HepG2 (cell line): Measurements from ENCODE around the gene WBP1. TPM values are rescaled to one million over a fixed set of nuclear protein-coding genes. Genes with fewer than 3 reads are reported as not detected.

Source experiments
- FOXA1 ChIP-seq, 2 experiments: fragments of 450-650 bp in 1 of 2; sonication (generic) in 1 of 2; formaldehyde crosslinking in 1 of 2; IDR thresholded peaks; 2 replicates each; pipeline versions ENCODE4 v1.4.0 to v1.6.1; 2016 to 2020; ENCODE audit warnings: missing genetic modification reagents in 1 of 2
- IRX3 ChIP-seq: sonication (generic); formaldehyde crosslinking; IDR thresholded peaks from 2 replicates; pipeline ENCODE4 v1.8.1; 2023; ENCODE audit warnings: mild to moderate bottlenecking, low read depth, missing genetic modification reagents, borderline replicate concordance
- JUN ChIP-seq: sonication (generic); formaldehyde crosslinking; IDR thresholded peaks from 2 replicates; pipeline ENCODE4 v1.4.0; 2020; ENCODE audit warnings: mild to moderate bottlenecking, missing genetic modification reagents
- KLF12 ChIP-seq: sonication (generic); formaldehyde crosslinking; IDR thresholded peaks from 2 replicates; pipeline ENCODE4 v1.4.0; 2020; ENCODE audit warnings: missing genetic modification reagents, borderline replicate concordance
- LCORL ChIP-seq, 2 experiments: fragments of 450-650 bp in 1 of 2; sonication (generic) in 1 of 2; formaldehyde crosslinking in 1 of 2; IDR thresholded peaks; 2 replicates each; pipeline versions ENCODE4 v1.5.0 to v1.6.1; 2017 to 2020; ENCODE audit warnings: antibody characterized with exemption in 1 of 2, missing genetic modification reagents in 1 of 2
- MTERF4 ChIP-seq: sonication (generic); formaldehyde crosslinking; IDR thresholded peaks from 2 replicates; pipeline ENCODE4 v1.8.0; 2023; ENCODE audit warnings: mild to moderate bottlenecking, missing genetic modification reagents
- NCOA1 ChIP-seq: sonication (generic); formaldehyde crosslinking; IDR thresholded peaks from 2 replicates; pipeline ENCODE4 v1.9.0; 2021; ENCODE audit warnings: missing genetic modification reagents
- NR1H2 ChIP-seq: sonication (generic); formaldehyde crosslinking; IDR thresholded peaks from 2 replicates; pipeline ENCODE4 v1.8.1; 2022; ENCODE audit warnings: low read depth, missing genetic modification reagents, borderline replicate concordance
- REPIN1 ChIP-seq: sonication (generic); formaldehyde crosslinking; IDR thresholded peaks from 2 replicates; pipeline ENCODE4 v1.8.0; 2022; ENCODE audit warnings: missing genetic modification reagents, low read depth, mild to moderate bottlenecking, borderline replicate concordance
- SIX1 ChIP-seq: sonication (generic); formaldehyde crosslinking; IDR thresholded peaks from 2 replicates; pipeline ENCODE4 v1.4.0; 2020; ENCODE audit warnings: missing genetic modification reagents, borderline replicate concordance
- SOX5 ChIP-seq: IDR thresholded peaks from 2 replicates; pipeline ENCODE4 v1.6.1; 2016; ENCODE audit warnings: borderline replicate concordance
- SRF ChIP-seq: IDR thresholded peaks from 2 replicates; pipeline ENCODE4 v1.6.1; 2011; ENCODE audit warnings: mild to moderate bottlenecking, low read depth, low read length, moderate library complexity
- TBX2 ChIP-seq: sonication (generic); formaldehyde crosslinking; IDR thresholded peaks from 2 replicates; pipeline ENCODE4 v1.5.0; 2020; ENCODE audit warnings: missing genetic modification reagents, mild to moderate bottlenecking, borderline replicate concordance
- TFDP2 ChIP-seq: sonication (generic); formaldehyde crosslinking; IDR thresholded peaks from 2 replicates; pipeline ENCODE4 v1.4.0; 2020; ENCODE audit warnings: missing genetic modification reagents
- XBP1 ChIP-seq: sonication (generic); formaldehyde crosslinking; IDR thresholded peaks from 2 replicates; pipeline ENCODE4 v1.5.0; 2020; ENCODE audit warnings: missing genetic modification reagents
- ZKSCAN8 ChIP-seq: IDR thresholded peaks from 2 replicates; pipeline ENCODE4 v1.6.1; 2016; ENCODE audit warnings: borderline replicate concordance, missing genetic modification reagents, missing compliant biosample characterization
- ZNF20 ChIP-seq: sonication (generic); formaldehyde crosslinking; IDR thresholded peaks from 2 replicates; pipeline ENCODE4 v1.4.0; 2020; ENCODE audit warnings: mild to moderate bottlenecking, moderate library complexity, missing genetic modification reagents
- ZNF496 ChIP-seq: sonication (generic); formaldehyde crosslinking; IDR thresholded peaks from 2 replicates; pipeline ENCODE4 v1.8.1; 2023; ENCODE audit warnings: mild to moderate bottlenecking, moderate library complexity, missing genetic modification reagents; ENCODE audit not compliant: insufficient replicate concordance
- ZNF547 ChIP-seq: sonication (generic); formaldehyde crosslinking; IDR thresholded peaks from 2 replicates; pipeline ENCODE4 v1.5.1; 2020; ENCODE audit warnings: mild to moderate bottlenecking, missing genetic modification reagents
- ZNF720 ChIP-seq: sonication (generic); formaldehyde crosslinking; IDR thresholded peaks from 2 replicates; pipeline ENCODE4 v1.4.0; 2020; ENCODE audit warnings: missing genetic modification reagents
- ZNF776 ChIP-seq: sonication (generic); formaldehyde crosslinking; IDR thresholded peaks from 2 replicates; pipeline ENCODE4 v1.4.0; 2020; ENCODE audit warnings: mild to moderate bottlenecking, missing genetic modification reagents
- ZNF792 ChIP-seq: IDR thresholded peaks from 2 replicates; pipeline ENCODE4 v1.6.1; 2016
- polyA plus RNA-seq, 8 experiments: library from polyadenylated mRNA; depleted of rRNA in 3 of 8; stranded (reverse) in 7 of 8; unstranded in 1 of 8; fragments of >200 nt; fragmentation: Illumina TruSeq in 4 of 8; extraction: Trizol in 4 of 8; gene quantifications; 2 replicates each; pipeline versions ENCODE4 v1.2.1 to v1.2.3, GENCODE V29; 2011 to 2016; ENCODE audit warnings: low read depth in 4 of 8, missing spikeins in 1 of 8, mixed read lengths in 1 of 8; ENCODE audit not compliant: insufficient read depth in 1 of 8
- total RNA-seq, 5 experiments: library from RNA; depleted of rRNA; stranded (reverse); fragments of >200 nt; fragmentation: Illumina TruSeq; extraction: Trizol; gene quantifications; 2 replicates each; pipeline ENCODE4 v1.2.3, GENCODE V29; 2016; ENCODE audit warnings: low read depth in 1 of 5
- TF ChIP-seq, protein P1 (sequence below): sonication (generic); formaldehyde crosslinking; IDR thresholded peaks from 2 replicates; pipeline ENCODE4 v1.5.0; 2020; ENCODE audit warnings: missing genetic modification reagents
- TF ChIP-seq, protein P2 (sequence below): sonication (generic); formaldehyde crosslinking; conservative IDR thresholded peaks from 2 replicates; pipeline ENCODE4 v1.8.0; 2022; ENCODE audit warnings: mild to moderate bottlenecking, moderate library complexity, missing genetic modification reagents

Gene WBP1
- total and polyA plus RNA-seq, 2 of the 13 experiments (the other 11 are each of a cell fraction or from before 2014, with no cell fraction given): 38.8 to 85.7 TPM

- TF ChIP-seq TFDP2 (CRISPR knock-in tag) (peak; percentile 37; the same call in 1 of the 2 replicates), JUN (CRISPR knock-in tag) (no peak; the same call in 1 of the 2 replicates), IRX3 (CRISPR knock-in tag) (0 out of 2 replicates have a peak, but pooled peaks have one; percentile 28), NCOA1 (CRISPR knock-in tag) (no peak), SOX5 (CRISPR knock-in tag) (peak; percentile 86), ZKSCAN8 (no peak), TBX2 (CRISPR knock-in tag) (peak; percentile 89), ZNF496 (CRISPR knock-in tag) (no peak), FOXA1 (IDR thresholded peaks at IDR 0.05) (no peak), FOXA1 (CRISPR knock-in tag; IDR thresholded peaks at IDR 0.05) (peak; percentile 42; the same call in 1 of the 2 replicates), ZNF20 (CRISPR knock-in tag) (no peak), SIX1 (CRISPR knock-in tag) (peak; percentile 57; the same call in 1 of the 2 replicates), ZNF792 (CRISPR knock-in tag) (0 out of 2 replicates have a peak, but pooled peaks have one; percentile 42), KLF12 (no peak), SRF (0 out of 2 replicates have a peak, but pooled peaks have one; percentile 12), ZNF547 (CRISPR knock-in tag) (peak; percentile 64), XBP1 (CRISPR knock-in tag) (no peak), ZNF720 (CRISPR knock-in tag) (no peak), NR1H2 (CRISPR knock-in tag) (no peak), ZNF776 (CRISPR knock-in tag) (no peak), REPIN1 (peak; percentile 99), LCORL (IDR thresholded peaks at IDR 0.05) (peak; percentile 83), LCORL (CRISPR knock-in tag; IDR thresholded peaks at IDR 0.05) (peak; percentile 86), MTERF4 (CRISPR knock-in tag) (no peak)
- TF ChIP-seq, protein P1, sequence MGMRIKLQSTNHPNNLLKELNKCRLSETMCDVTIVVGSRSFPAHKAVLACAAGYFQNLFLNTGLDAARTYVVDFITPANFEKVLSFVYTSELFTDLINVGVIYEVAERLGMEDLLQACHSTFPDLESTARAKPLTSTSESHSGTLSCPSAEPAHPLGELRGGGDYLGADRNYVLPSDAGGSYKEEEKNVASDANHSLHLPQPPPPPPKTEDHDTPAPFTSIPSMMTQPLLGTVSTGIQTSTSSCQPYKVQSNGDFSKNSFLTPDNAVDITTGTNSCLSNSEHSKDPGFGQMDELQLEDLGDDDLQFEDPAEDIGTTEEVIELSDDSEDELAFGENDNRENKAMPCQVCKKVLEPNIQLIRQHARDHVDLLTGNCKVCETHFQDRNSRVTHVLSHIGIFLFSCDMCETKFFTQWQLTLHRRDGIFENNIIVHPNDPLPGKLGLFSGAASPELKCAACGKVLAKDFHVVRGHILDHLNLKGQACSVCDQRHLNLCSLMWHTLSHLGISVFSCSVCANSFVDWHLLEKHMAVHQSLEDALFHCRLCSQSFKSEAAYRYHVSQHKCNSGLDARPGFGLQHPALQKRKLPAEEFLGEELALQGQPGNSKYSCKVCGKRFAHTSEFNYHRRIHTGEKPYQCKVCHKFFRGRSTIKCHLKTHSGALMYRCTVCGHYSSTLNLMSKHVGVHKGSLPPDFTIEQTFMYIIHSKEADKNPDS (CRISPR knock-in tag): no peak
- TF ChIP-seq, protein P2, sequence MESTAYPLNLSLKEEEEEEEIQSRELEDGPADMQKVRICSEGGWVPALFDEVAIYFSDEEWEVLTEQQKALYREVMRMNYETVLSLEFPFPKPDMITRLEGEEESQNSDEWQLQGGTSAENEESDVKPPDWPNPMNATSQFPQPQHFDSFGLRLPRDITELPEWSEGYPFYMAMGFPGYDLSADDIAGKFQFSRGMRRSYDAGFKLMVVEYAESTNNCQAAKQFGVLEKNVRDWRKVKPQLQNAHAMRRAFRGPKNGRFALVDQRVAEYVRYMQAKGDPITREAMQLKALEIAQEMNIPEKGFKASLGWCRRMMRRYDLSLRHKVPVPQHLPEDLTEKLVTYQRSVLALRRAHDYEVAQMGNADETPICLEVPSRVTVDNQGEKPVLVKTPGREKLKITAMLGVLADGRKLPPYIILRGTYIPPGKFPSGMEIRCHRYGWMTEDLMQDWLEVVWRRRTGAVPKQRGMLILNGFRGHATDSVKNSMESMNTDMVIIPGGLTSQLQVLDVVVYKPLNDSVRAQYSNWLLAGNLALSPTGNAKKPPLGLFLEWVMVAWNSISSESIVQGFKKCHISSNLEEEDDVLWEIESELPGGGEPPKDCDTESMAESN: no peak; the same call in 1 of the 2 replicates
Observed at GRCh38 chr2:74488643-74489481, 30.6 kb downstream of the WBP1 start (continued).
